GM10266 (cell line): ENCODE measurements around the gene ARSB.

Experiments
- DNase-seq: peaks from one replicate; pipeline ENCODE4 v3.0.0; 2012; ENCODE audit errors: extremely low spot score
- TF ChIP-seq, protein P1 (sequence below): IDR thresholded peaks from 2 replicates; pipeline ENCODE4 v1.5.1; 2012; ENCODE audit warnings: mild to moderate bottlenecking, low read depth; ENCODE audit not compliant: control insufficient read depth, insufficient read depth; ENCODE audit errors: missing control alignments

The ARSB gene

DNA sequence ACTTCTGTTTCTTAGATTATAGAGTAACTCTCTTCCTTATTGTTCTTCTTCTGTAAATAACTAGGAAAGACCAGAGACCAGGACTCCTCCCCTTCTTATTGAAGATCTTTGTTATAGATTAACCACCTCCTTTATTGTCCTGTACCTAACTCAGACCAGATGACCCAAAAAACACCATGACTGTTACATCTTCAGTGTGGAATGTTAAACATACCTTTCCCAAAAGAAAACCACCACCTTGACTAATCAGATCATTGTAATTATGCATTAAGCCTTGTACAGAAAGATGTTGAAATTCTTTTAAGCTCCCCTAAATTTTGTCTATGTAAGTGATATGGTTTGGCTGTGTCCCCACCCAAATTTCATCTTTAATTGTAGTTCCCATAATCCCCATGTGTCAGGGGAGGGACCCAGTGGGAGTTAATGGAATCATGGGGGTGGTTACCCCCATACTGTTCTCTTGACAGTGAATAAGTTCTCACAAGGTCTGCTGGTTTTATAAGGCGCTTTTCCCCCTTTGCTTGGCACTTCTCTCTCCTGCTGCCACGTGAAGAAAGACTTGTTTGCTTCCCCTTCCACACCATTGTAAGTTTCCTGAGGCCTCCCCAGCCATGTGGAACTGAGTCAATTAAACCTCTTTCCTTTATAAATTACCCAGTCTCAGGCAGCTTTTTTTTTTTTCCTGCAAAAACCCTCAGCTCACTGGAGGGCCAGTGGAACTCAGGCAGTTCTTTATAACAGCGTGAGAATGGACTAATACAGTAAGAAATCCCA, 26.3 kb downstream of the ARSB start:
- DNase-seq = no peak
- TF ChIP-seq, protein P1, sequence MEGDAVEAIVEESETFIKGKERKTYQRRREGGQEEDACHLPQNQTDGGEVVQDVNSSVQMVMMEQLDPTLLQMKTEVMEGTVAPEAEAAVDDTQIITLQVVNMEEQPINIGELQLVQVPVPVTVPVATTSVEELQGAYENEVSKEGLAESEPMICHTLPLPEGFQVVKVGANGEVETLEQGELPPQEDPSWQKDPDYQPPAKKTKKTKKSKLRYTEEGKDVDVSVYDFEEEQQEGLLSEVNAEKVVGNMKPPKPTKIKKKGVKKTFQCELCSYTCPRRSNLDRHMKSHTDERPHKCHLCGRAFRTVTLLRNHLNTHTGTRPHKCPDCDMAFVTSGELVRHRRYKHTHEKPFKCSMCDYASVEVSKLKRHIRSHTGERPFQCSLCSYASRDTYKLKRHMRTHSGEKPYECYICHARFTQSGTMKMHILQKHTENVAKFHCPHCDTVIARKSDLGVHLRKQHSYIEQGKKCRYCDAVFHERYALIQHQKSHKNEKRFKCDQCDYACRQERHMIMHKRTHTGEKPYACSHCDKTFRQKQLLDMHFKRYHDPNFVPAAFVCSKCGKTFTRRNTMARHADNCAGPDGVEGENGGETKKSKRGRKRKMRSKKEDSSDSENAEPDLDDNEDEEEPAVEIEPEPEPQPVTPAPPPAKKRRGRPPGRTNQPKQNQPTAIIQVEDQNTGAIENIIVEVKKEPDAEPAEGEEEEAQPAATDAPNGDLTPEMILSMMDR = no peak

DNA sequence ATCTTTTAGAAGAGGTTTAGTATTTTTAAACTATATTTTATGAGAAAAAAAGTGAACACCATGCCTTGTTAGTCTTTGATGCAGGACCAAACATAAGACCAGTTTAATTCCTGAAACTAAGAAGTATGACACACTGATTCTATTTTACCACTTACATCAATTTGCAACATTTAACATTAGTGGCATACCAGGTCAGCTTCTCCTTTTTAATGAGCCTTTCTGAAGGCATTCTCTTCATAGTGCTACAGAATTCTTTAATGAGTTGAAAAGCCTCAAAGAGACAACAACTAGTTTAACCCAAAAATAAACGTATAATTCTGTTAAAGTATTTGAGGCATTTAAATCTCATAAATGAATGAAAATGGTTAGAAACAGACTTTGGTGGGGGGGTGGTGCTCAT, 28.2 kb downstream of the ARSB start:
- TF ChIP-seq, protein P1 = no peak
- DNase-seq = no peak

DNA sequence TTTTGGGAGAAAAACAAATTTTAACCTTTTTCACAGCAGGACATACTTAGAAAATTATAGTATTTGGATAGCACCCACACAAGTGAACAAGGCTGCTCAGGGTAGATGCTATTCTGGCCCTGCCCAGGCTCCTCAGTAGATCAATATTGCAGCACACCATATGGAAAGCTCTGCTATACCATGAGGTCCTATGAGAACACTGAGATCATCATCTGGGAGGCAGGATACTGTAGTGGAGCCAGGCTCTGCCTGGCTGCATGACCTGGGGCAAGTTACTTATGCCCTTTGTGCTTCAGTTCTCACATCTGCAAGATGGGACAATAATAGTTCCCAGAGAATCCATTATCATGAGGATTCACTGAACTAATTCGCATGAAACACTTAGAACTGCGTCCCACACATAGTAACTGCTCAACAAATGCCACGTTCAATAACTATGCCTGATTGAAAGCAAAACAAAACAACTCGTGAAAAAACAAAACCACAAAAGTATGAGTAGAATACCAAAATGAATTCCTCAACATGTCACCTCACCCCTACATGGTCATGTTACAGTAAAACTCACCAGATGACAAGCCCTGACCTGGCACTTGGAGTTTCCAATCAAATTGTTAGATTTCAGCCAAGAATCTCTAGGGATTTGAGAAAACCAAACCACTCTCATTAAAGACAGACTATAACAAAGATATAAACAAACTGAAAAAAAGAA, 31.9 kb downstream of the ARSB start:
- TF ChIP-seq, protein P1 = no peak
- DNase-seq = peak; percentile 35

DNA sequence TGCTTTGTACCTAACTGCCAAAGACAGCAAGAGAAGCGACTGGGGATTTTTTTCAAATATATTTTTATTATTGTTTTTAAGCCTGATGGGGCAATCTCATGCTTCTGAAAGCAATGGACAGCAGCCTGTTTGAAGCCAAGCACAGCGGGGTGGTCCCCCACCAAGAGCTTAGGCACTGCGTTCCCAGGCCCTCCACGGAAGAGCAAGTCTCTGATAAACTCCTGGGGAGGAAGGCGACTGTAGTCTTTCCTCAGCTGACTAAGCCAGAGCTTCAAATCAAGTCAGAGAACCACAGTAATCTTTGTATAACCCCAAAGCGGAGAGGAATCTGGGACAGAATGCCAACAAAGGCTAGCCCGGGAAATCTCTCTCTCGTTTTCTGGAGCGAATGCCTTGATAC, 54.4 kb downstream of the ARSB start:
- TF ChIP-seq, protein P1 = no peak
- no peak for DNase-seq

DNA sequence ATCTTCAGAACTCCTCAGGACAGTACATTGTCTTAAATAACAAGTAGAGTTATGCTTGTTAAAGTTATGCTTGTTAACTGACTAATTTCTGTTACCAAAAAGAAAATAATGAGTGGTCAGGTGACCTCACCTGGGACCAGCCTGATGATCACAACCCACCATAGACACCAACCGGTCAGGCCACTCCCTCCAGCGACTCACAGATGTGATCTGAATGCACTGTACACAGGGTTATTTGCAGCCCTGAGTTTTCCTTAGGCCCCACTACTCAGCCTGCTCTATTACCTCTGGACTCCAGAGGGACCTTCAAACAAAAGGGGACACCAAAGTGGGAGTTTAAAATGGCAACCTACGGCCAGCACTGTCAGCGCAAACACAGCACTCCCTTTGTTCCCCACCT, 55.3 kb downstream of the ARSB start:
- TF ChIP-seq, protein P1 = no peak
- no peak for DNase-seq

DNA sequence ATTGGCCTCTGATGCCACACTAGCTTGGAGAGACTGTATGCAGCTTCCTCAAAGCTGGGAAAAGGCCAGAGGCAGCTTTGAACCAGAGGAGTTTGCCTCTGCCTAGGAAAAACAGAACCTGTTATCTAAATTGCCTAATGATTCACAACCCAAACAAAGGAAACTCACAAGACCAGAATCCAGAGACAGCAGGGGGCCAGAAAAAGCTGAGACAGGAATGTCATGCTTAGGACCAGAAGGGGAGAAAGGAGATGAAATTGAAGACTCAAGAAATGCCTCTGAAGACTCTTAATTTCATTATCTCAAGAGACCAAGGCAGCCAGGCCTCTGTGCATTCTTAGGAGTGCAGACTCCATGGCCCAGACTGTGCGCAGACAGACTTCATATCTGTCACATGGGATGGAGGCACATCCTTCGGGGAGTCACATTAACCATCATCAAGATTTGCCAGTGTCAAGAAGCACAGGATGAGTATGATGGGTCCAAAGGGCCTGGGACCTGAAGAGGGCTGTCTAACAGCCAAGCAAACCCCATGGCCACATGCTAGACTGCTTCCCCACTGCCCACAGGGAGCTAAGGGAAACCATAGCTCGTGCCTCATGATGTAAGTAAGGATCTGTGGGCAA, 57.3 kb downstream of the ARSB start:
- TF ChIP-seq, protein P1 = no peak
- no peak for DNase-seq

DNA sequence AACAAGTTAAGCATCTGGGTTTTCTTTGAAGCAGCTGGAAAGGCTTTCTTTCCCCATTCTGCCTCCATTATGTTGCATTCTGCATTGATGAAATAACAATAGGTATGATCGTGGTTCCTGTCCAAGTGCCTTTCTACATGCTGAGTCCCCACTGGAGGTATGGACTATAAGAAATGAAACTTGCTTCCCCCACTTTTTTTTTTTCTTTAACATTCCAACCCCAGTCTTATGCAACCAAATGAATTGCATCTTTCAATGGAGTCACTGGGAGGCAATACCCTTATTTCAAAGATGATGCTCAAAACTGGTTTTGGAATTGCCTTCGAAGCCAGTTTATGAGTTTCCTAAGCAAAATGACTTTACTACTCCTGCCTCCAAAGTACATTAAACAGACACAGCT, 58.9 kb downstream of the ARSB start:
- DNase-seq = no peak
- TF ChIP-seq, protein P1 = no peak
